LNCAP (cell line): Measurements from ENCODE around the gene LRPAP1.

Source experiments
- CTCF ChIP-seq: fragments of 450-650 bp; IDR thresholded peaks from 2 replicates; pipeline ENCODE4 v1.5.1; 2017; ENCODE audit warnings: mild to moderate bottlenecking

LRPAP1 gene

GRCh38 chr4:3475713-3476260, 56.4 kb downstream of the LRPAP1 start:
- no peak for TF ChIP-seq CTCF

- TF ChIP-seq CTCF: no peak
Measured at GRCh38 chr4:3475041-3475712, 57.0 kb downstream of the LRPAP1 start.

GRCh38 chr4:3473996-3474765, 58.0 kb downstream of the LRPAP1 start:
- TF ChIP-seq CTCF: no peak

GRCh38 chr4:3473181-3473950, 58.9 kb downstream of the LRPAP1 start:
- no peak for TF ChIP-seq CTCF

- no peak for TF ChIP-seq CTCF
Measured at GRCh38 chr4:3472411-3473141, 59.6 kb downstream of the LRPAP1 start.

GRCh38 chr4:3471886-3472285, 60.3 kb downstream of the LRPAP1 start:
- no peak for TF ChIP-seq CTCF
